Stimulated activated CD8-positive, alpha-beta memory T cell treated with anti-CD3 and anti-CD28 coated beads, Interleukin-7, amount 100 ng/mL, for 24 hours (primary cell): Measurements from ENCODE around the gene PUM1.

Source experiments
- DNase-seq: peaks from one replicate; pipeline ENCODE4 v3.0.0-alpha.2; 2020; ENCODE audit warnings: low read depth

Gene PUM1

GRCh38 chr1:30892671-30893073 is 172.8 kb downstream of the PUM1 start:
- no peak for DNase-seq

GRCh38 chr1:30891227-30891552 is 174.3 kb downstream of the PUM1 start:
- DNase-seq: no peak

GRCh38 chr1:30890502-30891226 is 174.9 kb downstream of the PUM1 start:
- no peak for DNase-seq

- DNase-seq: no peak
These were observed 176.0 kb downstream of the PUM1 start for GRCh38 chr1:30889511-30889910.

- no peak for DNase-seq
These were observed 176.5 kb downstream of the PUM1 start for GRCh38 chr1:30888975-30889374.

DNA sequence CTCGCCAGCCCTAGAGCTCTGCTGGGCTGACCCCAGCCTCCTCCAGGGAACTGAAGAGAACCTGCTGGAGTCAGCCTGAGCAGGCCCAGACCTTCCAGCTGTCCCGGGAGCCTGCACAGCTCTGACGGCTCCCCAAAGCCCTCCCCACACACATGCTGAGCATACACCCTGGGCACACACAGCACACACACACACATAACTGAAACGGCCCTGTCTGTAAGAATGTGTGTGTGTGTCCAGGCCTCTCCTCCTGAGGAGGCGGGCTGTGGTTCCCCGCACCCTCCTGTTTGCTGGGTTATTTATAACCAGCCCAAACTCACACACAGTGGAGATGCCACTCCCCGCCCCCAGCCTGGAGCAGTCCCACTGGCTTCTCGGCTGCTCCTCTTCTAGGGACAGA is 177.1 kb downstream of the PUM1 start:
- DNase-seq: no peak

DNA sequence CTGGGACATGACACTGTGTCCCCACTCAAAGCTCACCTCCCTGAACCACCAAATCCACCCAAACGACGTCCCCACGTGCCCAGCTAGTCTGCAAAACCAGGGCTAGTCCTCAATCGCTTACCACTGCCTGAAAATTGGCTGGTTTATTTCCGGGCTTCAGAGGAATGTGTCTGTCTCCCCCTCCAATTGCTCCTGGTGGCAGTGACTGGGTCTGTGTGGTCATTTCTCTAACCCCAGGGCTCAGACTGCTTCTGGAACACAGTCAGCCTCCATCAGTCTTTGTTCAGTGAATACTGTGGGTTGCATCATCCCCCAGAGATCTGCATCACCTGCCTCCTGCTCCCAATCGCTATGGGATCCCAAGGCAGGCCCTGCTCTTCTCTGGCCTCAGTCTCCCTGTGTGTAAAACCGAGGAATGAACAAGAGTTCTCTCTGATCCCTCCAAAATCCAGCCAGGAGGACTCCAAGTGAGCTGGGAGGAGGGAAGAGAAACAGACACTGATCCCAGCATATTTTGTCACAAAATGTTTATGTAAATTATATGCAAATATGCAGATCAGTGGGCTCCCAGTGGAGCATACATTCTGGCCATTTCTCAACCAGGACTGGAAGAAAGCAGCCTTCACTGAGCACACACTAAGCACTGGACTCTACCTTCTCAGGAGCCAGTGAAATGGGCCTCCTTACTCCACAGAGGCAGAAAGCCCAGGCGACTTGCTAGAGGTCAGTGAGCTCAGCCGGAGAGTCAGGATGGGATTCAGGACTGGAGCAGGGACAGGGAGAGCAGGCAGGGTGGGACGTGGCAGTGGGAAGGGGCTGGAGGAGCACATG is 177.8 kb downstream of the PUM1 start:
- DNase-seq: no peak

- no peak for DNase-seq
These were observed 178.6 kb downstream of the PUM1 start for GRCh38 chr1:30886710-30887428.

- no peak for DNase-seq
These were observed 179.7 kb downstream of the PUM1 start for GRCh38 chr1:30885570-30886522.

GRCh38 chr1:30884723-30885122 is 180.8 kb downstream of the PUM1 start:
- no peak for DNase-seq

GRCh38 chr1:30883389-30884172 is 181.9 kb downstream of the PUM1 start:
- DNase-seq: no peak

DNA sequence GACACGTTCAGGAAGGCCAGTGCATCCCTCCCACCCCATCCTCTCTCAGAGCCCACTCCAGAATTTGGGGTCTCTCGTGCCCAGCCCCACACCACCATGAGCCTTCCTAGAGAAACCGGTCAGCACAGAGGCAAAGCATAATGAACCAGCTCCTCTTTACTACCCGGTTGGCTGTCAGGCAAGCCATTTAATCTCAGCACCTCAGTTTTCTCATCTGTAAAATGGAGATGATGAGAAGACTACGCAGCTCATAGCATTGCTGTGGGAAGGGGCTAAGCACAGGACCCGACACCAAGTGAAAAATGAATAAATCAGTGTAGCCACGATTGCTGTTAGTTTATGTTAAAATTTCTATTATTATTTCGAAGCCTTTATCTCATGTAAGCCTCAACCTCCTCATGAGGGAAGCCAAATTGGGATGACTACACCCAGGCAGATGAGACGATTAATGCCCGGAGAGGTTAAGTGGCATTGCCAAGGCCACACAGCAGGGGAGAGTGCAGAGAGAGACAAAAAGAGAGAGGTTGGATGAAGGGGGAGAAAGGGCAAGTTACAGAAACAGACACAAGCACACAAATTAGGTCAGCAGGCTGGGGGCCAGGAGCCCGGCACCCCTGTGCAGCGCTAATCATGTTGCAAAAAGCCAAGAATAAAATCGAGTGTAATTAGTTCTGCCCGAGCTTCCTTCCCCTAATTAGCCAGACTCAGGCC is 182.7 kb downstream of the PUM1 start:
- no peak for DNase-seq
